ENCODE data around the gene PMAIP1.

Gene PMAIP1

DNA sequence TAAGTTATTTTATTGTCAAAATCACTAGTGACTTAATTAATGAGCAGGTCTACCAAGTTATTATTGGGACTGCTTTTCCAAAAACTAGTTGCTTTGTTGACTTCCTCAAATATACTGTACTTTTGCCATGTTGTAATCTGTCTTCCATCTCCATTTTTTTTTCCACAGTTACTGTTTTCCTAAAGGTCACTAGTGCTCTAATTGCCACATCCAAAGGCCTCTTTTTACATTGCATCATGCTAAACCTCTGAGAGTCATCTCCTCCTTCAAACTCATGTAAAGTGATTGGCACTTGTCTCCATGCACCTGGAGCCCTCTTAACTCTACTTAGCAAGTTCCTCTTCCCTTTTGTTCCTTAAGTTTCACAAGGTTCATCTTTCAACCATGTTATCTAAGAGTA is 11.8 kb downstream of the PMAIP1 start:
- no peak for DNase-seq (ENCODE audit: low read depth in 1 of 2, low spot score in 1 of 2)

DNA sequence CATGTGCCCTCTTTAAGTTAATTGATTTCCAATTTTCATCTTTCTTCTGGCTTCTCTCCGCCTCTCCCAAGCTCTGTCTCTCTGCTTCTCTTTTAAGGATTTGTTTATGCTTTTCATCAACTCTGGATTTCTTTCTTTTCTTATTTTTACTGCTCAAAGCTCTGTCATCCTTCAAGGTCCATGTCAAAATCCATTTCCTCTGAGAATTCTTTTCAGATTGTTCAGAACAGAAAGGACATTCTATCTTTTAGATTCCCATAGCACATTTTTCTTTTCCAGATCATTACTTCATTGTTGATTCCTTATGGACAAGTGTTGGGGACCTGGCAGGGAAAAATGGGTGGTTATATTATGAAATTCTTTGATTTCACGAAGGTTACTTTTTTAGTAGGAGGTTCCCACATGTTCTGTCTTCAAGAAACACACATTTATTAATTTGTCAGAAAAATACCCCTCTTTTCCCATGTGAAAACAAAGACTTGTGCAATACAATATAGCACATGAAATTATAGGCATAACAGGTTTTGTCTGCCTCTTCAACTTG is 12.3 kb downstream of the PMAIP1 start:
- DNase-seq (ENCODE audit: low read depth in 1 of 2, low spot score in 1 of 2): no peak

DNA sequence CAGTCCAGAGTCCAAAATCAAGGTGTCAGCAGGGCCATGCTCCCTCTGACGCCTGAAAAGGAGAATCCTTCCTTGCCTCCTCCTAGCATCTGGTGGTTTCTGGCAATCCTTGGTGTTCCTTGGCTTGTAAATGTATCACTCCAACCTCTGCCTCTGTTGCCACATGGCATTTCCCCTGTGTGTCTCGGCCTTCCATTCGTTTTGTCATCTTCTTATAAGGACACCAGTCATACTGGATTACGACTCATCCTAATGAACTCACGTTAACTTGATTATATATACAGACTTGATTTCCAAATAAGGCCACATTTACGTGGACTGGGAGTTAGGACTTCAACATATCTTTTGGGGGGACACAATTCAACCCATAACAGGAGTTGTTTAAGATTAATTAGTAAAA is 15.8 kb downstream of the PMAIP1 start:
- DNase-seq (ENCODE audit: low read depth in 1 of 2, low spot score in 1 of 2): no peak

DNA sequence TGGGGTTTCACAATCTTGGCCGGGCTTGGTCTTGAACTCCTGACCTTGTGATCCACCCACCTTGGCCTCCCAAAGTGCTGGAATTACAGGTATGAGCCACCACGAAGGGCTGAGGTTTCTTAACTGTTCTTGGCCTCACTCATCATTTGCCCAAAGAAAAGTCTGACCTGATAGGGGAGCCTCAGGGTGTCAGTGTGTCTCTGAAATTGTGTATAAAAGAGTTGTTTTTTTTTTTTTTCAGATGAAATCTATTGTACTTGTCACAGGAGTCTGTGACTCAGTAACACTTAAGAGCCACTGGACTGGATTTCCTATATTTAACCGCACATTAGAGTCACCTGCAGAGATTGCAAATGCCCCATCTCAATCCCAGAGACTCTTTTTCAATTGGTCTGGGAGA is 16.9 kb downstream of the PMAIP1 start:
- no peak for DNase-seq (ENCODE audit: low read depth in 1 of 2, low spot score in 1 of 2)

DNA sequence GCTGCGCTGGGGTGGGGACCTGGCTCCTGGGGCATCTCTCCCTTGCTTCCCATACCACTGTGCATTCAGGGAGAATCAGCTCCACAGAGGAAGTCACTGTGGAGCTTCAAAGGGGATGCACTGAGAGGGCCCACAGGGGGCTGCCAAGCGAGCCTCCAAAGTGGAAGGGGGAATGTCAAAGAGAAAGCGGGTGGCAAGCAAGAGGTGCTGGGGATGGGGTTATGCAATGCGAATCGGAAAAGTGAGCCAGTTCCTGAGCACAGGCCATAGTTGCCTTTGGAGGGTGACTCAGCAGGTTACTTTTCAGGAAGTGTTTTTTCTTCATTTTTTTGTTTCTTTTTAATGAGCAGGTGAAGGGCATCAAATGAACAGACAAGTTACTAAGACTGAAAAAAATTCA is 17.6 kb downstream of the PMAIP1 start:
- no peak for DNase-seq (ENCODE audit: low read depth in 1 of 2, low spot score in 1 of 2)

DNA sequence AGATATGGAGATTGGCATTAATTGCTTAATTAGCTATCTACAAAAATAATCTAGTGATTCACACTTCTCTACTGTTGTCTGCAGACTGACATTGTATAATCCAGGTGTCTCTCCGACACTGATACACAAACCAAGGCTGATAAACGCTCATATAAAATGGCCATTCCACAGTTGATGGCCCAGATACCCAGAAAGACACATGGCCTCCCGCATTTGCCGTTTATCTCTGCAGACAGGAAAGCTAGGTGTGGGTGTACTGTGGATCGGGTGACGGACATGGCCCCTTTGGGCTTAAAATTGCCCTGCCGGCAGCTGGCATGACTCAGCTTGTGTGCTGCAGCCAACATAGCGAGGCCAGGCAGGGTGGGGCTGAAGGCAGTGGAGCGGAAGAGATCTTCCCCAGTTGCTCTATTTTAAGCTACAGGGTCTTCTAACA is 18.5 kb downstream of the PMAIP1 start:
- no peak for DNase-seq (ENCODE audit: low read depth in 1 of 2, low spot score in 1 of 2)

DNA sequence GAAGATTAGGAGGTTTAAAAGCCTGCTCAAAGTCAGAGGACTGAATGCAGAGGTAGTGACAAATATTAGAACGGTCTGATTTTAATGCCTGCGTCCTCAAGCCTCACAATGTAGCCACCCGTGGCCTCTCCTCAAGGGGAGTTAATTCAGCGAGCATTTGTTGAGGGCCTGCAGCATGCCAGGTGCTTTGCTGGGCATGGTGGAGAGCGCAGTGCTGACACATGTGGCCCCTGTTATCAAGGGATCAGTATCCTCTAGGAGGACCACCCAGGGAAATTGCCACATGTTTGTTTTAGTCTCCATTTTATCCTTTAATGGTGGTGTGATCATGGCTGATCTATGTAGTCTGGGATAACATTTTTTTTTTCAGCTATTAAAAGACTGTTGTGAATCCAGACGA is 19.2 kb downstream of the PMAIP1 start:
- DNase-seq (ENCODE audit: low read depth in 1 of 2, low spot score in 1 of 2): no peak

DNA sequence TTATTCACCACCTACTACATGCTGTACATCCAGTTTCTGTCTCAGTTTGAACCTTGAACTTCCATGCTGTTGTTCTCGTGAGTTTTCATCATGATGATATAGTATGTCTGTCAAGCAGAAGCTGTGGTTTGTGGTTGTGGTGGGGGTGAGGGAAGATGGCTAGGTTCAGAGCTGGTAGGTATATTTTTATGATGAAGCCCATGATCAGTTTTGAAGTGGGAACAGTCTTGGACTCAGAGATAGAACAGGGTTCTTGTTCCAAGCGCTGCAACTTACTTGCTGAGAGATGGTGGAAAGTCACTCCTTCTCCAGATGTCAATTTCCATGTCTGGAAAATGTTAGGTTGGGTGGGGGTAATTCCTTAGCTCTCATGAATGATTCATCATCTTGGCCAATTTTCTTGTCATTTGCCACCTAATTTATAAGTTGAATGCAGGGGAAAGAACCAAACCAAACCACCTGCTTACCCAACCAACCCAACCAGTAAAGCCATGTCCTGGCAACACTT is 21.6 kb downstream of the PMAIP1 start:
- DNase-seq (ENCODE audit: low read depth in 1 of 2, low spot score in 1 of 2): no peak

DNA sequence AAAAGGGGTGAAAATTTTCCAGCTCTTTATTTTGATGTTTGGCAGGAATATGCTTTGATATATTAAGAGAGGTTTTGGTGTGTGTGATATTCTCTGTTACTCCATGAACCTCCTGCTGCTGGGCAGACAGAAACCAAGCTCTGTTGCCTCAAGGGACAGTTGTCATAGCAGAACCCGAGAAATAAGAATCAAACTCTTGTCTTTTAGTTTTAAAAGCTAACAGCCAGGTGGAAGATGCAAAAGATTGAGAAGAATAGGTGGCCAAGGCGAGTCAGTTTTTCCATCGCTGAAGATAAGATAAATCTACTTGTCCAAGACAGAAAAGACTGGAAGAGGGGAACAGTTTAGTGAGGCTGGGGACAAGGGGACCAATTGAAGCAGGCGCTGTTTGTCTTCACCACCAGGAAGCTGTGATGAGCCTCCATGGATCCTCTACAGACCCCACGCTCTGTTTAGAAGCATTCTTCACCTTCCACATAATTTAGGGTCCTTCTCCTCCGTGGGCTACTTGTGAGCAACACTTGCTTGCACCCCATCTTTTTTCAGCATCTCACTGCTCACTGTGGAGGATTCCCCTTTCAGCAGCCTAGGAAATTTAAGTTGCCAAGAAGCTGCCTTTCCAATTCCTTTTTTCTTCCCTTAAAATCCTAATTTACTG is 23.9 kb downstream of the PMAIP1 start:
- DNase-seq (ENCODE audit: low read depth in 1 of 2, low spot score in 1 of 2): no peak

DNA sequence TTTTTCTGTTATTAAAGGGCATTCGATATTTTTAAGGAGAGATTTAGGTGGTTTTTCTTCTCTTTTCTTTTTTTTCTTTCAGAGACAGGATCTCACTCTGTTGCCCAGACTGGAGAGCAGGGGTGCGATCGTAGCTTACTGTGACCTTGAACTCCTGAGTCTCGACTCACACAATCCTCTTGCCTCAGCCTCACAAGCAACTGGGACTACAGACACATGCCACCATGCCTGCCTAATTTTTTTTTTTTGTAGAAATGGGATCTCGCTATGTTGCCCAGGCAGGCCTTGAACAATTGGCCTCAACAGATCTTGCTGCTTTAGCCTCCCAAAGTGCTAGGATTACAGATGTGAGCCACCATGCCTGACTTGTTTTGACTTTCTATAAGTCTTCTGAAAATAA is 26.3 kb downstream of the PMAIP1 start:
- DNase-seq (ENCODE audit: low read depth in 1 of 2, low spot score in 1 of 2): no peak

DNA sequence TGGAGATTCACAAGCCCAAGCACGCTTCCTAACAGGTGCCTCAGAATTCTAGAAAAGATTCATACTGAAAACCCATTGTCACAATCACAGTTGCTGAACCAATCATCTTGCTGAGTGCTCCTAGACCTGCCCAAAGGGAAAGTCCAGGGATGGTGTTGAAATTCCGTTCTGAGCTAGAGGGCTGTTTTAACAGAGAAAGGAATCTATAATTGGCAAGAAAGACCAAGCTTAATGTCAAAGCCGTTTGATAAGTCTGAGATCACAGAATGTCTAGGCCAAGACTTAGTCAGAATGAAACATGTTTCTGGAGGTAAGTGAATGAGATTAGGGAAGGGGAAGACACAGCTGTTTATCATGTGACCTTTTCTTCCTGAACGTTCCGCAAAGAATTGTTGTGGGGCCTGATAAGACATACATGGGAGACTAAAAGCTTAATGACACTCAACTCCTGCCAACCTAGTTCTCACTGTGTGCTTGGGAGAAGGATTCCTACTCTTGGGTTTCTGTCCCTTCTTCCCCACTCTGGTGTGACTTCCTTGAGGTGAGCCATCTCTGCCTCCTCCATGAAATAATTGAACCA is 27.5 kb downstream of the PMAIP1 start:
- DNase-seq (ENCODE audit: low read depth in 1 of 2, low spot score in 1 of 2): no peak

DNA sequence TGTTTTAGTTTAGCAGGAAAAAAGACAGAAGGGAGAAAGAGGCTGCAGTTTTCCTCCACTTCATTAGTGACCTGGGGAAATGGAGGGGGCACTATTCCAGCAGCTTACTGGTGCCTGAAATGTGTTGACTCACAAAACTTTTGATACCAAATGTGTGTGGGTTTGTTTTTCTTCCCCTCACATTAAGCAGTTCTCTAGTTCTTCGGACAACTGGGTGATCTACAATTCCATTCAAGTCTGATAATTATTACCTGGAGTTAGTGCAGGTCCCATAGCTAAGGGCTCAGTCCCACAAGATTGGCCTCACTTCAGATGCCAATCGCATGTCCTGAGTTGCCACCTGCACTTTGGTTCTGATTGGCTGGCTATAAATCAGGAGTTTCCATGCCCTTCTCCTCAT is 28.4 kb downstream of the PMAIP1 start:
- no peak for DNase-seq (ENCODE audit: low read depth in 1 of 2, low spot score in 1 of 2)

DNA sequence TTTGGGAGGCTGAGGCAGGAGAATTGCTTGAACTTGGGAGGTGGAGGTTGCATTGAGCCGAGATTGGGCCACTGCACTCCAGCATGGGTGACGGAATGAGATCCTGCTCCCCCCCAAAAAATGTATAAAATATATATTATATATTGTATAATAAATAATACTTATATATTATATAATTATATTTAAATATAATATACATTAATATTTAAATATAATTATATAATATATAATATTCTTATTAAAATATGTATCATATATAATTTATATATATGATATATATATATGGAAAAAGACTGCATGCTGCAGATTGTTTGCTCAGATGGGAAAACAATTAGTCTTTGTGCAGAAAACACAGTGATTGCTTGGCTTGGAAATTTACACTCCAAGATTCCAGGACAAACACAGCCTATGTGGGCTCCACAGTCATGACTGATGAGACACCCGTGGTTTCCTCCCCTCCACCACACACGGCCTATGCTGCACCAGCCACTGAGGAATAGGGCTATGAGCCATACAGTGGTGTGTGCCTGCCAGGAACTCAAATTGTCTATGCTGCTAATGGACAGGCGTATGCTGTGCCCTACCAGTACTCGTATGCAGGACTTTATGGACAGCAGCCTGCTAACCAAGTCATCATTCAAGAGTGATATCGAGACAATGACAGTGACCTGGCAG is 30.0 kb downstream of the PMAIP1 start:
- no peak for DNase-seq (ENCODE audit: low read depth in 1 of 2, low spot score in 1 of 2)

DNA sequence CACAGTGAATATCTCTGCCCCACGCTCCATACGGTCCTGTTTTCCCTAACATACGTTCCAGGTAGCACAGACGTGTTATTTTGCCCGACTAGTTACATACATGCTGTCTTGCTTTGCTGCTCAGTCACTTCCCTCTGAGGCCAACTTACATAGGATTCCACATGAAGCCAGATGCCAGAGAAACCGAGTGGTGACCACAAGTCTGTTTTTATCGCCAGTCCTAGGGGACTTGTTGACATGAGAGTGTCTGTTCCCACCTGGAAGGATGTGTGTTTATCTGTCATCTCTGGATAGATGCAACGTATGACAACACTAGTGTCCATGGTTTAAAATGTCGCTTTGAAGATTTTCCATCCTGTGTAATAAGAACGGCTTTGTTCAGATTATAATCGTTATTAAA is 32.6 kb downstream of the PMAIP1 start:
- no peak for DNase-seq (ENCODE audit: low read depth in 1 of 2, low spot score in 1 of 2)

DNA sequence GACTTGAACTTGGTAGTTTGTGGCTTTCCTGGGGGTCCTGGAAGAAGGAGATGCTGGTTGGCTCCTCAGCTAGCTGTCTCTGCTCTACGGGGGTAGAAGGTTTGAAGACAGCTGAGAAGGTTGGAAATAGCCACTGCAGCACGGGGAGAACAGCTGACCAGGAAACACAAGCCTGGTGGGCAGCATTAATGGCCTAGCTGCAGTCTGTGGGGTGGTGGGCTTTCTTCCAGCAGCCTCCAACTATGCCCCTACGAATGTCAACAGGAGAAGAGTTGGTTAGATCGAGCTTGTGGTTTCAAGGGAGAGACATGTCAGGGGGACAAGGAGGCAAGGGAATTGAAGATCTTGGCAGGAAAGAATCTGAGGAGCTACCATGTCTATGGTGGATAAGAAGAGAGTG is 38.9 kb downstream of the PMAIP1 start:
- no peak for DNase-seq (ENCODE audit: low read depth in 1 of 2, low spot score in 1 of 2)

DNA sequence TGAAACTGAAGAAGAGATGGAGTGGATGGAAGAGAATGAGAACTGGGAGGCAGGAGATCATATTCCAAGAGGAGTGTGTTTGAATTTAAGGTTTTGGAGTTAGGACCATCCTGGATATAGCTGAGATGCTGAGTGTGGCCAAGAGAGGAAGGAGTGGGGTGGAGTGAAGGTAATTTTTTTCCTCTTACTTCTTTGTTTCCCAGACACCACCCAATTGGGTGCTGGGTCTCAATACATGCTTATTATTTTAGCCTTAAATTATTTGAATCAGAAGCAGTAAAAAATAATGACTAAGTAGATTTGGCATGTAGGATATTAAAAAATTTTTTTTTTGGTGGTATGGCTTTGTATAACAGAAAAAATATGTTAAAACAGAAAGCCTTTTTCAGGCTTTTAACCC is 39.3 kb downstream of the PMAIP1 start:
- DNase-seq (ENCODE audit: low read depth in 1 of 2, low spot score in 1 of 2): no peak

DNA sequence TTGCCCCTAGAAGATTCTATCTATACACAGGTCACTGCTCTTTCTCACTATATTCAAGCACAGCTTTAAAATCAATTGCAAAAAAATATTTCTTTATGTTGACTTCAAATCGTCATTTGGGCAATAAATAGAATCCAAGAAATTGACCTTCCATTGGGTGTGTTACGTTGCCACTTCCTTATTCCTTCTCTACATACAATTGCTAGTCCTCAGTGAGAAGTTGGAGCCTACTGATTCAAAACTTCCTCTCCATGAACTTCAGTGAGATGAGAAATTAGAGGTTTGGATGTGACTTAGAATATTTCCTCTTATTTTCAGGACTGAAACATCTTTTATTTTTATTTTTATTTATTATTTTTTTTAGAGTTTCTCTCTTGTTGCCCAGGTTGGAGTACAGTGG is 40.3 kb downstream of the PMAIP1 start:
- DNase-seq (ENCODE audit: low read depth in 1 of 2, low spot score in 1 of 2): no peak

DNA sequence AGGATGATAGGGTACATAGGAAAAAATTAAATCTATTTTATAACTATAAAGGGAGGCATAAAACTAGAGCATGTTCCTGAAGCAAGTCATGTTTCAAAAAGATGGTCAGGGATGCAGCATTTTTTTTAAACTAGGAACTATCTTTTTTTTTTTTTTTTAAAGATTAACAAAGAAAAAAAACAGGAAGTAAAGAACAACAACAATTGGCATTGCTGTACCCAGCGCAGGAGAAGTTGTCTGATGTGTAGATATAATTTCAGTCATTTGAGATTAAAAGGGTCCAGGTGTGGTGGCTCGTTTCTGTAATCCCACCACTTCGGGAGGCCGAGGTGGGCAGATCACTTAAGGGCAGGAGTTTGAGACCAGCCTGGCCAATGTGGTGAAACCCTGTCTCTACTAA is 41.5 kb downstream of the PMAIP1 start:
- no peak for DNase-seq (ENCODE audit: low read depth in 1 of 2, low spot score in 1 of 2)

DNA sequence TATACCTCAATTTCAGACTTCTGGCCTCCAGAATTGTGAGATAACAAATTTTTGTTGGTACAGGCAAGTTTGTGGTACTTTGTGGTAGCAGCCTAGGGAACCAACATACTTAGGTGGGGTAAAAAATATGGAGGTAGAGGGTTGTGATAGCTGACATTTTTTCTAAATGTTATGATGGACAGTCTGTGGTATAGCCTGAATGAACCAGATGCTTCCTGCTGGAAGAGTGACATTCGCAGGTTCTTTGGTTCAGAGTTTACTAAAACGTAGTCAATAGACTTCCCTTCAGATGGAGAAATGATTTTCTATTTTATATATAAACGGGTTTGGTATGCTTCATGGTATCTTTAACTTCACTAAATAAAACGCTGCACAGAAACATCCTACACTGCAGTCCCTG is 42.8 kb downstream of the PMAIP1 start:
- no peak for DNase-seq (ENCODE audit: low read depth in 1 of 2, low spot score in 1 of 2)

DNA sequence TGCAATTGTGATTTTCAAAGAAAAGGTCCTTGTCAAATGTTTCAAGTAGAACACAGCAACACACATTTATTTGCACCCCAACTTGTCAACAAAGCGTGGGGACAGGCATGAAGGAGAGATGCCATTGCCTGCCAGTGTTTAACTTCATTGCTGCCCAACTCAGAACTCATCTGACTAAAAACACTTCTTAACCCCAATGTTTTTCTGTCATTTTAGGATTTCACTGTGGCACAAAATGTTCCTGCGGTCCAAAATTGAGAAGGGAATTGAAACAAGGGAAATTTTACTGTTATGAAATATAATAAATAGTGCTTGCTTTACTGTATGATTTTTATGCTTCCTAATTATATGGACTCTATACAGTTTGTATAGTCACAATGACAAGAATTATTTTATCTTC is 45.7 kb downstream of the PMAIP1 start:
- no peak for DNase-seq (ENCODE audit: low read depth in 1 of 2, low spot score in 1 of 2)

DNA sequence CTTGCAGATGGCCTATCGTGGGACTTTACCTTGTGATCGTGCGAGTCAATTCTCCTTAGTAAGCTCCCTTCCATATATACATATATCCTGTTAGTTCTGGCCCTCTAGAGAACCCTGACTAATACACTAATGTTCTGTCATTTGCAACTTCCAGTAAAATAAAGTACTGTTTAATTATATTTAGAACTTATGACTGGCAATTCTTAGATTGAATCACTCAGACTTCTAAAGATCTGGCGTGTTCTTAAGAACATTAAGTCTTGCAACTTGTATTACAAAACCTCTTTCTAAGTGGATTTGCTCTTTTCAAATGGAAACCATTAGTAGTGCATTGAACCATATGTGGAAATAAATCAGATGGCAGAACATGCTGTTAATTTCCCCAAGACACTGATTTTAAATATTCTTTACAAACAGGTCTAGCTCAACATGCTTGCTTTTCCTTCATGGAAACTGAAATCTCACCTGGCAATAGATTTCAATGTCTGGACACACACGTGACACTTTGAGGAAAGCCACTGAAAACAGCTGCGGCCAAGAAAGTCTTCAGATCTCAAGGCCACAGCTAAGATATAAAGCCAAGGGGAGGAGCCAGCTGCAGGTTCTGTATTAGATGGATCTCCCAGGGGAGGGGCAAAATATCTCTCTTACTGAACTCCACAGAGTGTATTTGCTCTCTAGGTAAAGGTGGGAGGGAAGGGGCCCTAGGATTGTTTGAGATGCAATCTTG is 50.6 kb downstream of the PMAIP1 start:
- no peak for DNase-seq (ENCODE audit: low read depth in 1 of 2, low spot score in 1 of 2)

DNA sequence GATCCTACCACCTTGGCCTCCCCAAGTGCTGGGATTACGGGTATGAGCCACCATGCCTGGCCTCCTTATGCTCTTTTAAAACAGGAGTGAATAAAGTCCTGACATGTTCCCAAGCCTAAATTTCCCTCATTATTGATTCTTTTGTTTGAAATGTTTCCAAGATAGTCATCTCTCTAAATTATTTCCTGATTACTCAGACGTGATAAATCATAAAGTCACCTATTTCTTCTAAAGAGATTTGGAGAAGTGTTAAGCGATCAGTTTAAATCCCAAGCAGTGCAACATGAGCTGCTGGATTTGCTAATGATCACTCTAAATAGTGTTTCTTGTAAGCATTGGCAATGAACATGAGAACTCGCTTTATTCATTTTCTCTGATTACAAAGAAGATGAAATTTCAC is 51.8 kb downstream of the PMAIP1 start:
- no peak for DNase-seq (ENCODE audit: low read depth in 1 of 2, low spot score in 1 of 2)

Data from stimulated activated CD4-positive, alpha-beta T cell treated with anti-CD3 and anti-CD28 coated beads, Interleukin-15, amount 100 ng/mL, for 1 hour (primary cell).